Measurements from ENCODE around the gene CDC42EP4.
"Not testable (repeated sequence)": the region's sequence is repeated elsewhere in the genome, so short reads cannot be mapped to it uniquely, and the experiment has no call there.

CDC42EP4 gene

DNA sequence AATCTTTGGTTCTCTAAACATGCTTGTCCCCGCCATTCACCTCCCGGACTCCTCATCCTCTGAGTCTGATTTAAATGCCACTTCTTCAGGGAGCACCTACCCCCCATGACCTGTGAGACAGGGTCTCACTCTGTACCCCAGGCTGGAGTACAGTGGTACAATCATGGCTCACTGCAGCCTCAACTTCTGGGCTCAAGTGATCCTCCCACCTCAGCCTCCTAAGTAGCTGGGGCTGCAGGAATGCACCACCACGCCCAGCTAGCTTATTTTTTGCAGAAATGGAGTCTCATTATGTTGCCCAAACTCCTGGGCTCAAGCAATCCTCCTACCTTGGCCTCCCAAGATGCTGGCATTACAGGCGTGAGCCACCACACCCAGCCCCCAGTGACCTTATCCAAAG is 37.3 kb downstream of the CDC42EP4 start:
- no peak for DNase-seq

DNA sequence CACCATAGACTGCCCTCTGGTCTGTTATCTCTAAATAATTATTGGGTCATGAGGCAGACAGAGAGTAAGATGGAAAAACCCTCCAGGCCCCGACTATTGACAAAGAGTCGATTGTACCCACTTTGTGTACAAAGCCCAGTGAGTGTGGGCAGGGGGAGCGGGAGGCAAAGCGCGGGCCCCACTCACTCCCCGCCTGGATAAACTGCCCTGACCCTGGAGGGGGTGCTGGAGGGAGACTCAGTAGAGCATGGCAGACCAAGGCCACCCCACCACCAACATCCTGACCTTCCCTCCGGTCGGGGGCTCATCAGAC is 38.9 kb downstream of the CDC42EP4 start:
- DNase-seq = no peak

DNA sequence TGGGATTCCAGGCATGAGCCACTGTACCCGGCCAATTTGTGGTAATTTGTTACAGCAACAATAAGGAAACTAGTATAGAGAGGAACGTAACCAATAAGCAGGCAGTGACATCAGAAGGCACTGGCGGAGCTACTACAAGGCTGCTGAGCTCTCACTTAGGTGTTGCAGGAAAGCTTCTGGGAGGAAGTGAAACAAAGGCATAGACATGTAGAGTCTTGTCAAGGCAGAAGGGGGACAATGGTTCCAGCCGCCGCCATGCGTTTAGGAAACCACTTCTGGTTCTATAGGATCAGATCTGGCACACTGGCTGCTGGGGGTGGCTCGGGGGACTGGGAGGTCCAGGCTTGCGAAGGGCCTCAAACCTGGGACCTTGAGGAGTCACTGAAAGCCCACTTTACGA is 40.7 kb downstream of the CDC42EP4 start:
- DNase-seq = peak; percentile 33

DNA sequence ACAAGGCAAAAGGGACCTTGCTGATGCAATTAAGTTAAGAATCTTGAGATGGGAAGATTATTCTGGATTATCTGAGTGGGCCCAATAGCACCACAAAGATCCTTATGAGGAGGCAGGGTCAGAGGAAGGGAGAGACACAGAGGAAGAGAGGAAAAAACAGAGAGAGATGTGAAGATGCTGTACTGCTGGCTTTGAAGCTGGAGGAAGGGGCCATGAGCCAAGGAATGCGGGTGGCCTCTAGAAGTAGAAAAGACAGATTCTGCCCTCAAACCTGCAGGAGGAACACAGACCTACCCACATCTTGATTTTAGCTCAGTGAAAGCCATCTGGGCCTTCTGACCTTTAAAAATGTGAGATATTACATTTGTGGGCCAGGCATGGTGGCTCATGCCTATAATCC is 42.0 kb downstream of the CDC42EP4 start:
- no peak for DNase-seq

DNA sequence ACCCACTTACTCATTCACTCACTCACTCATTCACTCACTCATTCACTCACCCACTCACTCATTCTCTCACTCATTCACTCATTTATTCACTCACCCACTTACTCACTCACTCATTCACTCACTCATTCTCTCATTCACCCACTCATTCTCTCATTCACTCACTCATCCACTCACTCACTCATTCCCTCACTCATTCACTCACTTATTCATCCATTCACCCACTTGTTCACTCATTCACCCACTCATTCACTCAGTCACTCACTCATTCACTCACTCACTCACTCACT is 42.5 kb downstream of the CDC42EP4 start:
- DNase-seq = no peak

DNA sequence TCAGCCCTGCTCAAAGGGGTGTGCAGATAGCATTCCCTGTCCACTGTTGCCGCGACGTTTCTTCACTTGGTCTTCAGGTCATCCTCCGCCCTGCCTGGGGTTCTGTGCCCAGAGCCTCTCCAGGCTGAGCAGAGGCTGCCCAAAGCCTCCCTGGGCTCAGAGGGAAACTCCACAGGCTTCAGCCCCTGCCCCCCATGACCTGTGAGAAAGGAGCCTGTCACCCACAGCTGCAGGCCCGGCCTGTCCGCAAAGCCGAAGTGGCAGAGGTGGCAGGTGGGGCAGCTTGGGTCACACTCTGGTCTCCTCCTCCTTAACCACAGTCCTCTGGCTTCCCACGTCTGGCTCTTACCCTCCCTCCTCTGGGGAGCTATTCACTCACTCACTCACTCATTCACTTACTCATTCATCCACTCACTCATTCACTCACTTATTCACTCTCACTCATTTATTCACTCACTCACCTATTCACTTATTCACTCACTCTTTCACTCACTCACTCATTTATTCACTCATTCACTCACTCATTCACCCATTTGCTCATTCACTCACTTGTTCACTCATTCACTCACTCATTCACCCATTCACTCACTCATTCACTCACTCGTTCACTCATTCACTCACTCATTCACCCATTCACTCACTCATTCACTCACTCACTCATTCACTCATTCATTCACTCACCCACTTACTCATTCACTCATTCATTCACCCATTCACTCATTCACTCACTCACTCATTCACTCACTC is 43.0 kb downstream of the CDC42EP4 start:
- no peak for DNase-seq

DNA sequence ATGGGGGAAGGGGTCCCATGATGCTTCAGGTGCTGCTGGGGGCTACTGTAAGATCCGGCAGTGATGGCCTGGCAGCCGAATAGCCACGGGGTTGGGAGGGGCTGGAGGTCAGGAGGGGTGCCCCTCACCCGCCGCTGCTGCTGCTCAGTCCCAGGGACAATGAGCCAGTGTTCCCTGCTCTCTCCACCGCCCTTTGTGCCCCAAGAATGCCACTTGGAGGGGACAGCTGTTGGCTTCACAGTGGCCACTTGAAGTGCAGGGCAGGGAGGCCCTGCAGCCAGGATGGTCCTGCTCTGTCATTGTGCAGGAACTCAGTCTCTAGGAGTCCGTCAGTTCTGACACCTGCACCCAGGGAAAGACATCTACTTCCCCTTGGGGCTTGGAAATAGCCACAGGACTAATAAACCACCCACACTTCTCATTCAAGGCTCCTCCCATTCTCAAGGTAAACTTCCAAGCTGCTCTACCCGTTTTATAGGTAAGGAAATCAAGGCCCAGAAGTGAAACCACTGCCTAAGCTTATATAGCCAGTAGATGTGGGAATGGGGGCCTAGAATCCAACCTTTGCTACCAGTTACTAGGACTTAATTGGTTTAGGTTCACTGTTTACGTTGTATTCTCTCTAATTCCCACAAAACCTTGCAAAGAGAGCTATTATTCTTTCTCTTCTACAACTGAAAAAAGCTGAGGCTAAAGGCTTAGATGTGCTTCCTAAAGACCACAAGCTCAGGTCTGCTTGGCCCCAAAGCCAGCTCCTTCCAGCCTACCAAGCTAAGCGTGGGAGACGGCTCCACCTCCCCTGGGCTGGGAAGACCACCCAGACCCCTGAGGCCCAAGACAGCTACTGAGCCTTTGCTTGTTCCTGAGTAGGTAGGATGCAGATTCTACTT is 43.9 kb downstream of the CDC42EP4 start:
- DNase-seq = no peak

DNA sequence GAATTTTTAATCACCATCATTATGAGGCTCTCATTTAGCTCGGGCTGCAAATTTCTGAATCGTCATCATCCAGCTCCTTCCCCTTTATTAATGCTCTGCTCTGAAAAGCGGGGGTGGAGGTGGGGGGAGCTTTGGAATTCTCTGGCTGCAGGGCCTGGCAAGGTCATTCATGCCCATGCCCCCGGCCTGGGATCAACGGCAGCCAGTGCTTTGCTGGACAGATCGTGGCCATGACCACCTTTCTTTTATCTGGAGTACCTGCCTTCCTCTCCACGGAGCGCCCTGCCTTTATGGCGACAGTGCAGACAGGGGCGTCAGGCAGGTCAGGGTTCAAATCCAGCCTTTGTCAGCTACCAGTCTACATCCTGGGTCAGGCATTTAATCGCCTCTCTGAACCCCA is 45.0 kb downstream of the CDC42EP4 start:
- no peak for DNase-seq

DNA sequence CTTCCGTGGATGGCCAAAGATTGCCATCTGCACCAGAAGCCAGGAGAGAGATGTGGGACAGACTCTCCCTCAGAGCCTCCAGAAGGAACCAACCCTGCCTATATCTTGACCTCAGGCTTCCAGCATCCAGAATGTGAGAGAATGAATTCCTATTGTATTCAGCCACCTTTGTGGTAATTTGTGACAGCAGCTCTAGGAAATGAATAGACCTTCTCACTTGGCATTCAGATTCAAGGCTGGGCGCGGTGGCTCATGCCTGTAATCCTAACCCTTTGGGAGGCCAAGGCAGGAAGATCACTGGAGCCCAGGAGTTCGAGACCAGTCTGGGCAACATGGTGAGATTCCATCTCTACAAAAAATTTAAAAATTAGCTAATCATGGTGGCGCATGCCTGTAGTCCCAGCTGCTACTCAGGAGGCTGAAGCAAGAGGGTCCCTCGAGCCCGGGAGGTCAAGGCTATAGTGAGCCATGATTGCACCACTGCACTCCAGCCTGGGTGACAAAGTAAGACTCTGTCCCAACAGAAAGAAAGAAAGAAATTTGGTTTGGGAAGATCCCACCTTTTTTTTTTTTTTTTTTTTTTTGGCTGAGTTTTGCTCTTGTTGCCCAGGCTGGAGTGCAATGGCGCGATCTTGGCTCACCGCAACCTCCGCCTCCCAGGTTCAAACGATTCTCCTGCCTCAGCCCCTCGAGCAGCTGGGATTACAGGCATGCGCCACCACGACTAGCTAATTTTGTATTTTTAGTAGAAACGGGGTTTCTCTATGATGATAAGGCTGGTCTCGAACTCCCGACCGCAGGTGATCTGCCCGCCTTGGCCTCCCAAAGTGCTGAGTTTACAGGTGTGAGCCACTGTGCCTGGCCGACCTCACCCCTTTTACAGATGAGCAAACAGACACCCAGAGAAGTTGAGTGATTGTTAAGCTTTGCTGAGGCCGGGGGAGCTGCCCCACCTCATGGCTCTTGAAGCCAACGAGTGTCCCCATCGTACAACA is 45.9 kb downstream of the CDC42EP4 start:
- DNase-seq = no peak

DNA sequence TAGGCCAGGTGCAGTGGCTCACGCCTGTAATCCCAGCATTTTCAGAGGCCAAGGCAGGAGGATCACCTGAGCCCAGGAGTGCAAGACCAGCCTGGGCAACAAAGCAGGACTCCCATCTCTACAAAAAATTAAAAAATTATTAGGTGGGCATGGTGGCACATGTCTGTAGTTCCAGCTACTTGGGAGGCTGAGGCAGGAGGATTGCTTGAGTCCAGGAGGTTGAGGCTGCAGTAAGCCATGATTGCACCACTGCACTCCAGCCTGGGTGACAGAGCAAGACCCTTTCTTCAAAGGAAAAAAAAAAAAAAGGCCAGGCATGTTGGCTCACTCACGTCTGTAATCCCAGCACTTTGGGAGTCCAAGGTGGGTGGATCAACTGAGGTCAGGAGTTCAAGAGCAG is 47.4 kb downstream of the CDC42EP4 start:
- not testable (repeated sequence) for DNase-seq

DNA sequence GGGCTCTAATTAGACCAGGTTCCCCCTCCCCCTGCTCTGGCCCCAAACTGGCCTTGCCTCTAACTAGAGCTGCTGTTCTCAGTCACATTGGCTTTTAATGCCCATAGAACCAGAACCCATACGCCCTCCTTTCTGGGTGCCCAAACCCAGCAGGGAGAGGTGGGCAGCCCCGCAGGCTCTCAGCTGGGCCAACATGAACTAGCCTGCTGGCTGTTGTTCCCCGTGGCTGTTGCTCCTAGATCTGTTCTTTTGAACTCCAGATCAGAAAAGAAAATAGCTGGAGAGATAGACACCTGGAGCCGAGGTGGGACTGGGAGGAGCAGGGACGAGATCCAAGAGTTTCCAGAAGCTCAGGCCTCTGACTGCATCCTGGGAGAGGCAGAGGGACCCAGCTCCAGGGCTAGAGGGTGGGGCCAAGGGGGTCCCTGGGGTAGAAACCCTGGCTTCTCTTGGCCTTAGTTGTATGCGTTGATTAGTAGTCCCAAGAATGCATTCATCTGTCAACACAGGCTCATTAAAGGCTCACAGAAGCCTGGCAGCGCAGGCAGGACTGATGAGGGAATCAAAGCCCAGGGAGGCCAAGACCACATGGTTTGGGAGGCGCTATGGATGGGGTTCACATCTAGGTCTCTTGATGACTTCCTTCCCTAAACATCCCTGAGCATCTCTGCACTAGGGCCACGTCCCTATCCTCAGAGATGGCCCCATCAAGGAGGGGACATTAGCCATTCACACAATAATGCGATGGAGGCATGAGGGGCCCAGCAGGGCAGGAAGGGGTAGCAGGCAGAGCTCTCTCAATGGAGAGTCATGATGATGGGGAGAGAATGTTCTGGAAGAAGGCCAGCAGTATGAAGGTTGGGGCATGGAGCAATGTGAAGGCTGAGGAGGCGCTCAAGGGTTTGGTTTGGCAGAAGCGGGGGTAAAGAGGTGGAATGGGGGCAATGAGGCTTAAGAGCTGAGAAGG is 48.8 kb downstream of the CDC42EP4 start:
- DNase-seq = no peak

DNA sequence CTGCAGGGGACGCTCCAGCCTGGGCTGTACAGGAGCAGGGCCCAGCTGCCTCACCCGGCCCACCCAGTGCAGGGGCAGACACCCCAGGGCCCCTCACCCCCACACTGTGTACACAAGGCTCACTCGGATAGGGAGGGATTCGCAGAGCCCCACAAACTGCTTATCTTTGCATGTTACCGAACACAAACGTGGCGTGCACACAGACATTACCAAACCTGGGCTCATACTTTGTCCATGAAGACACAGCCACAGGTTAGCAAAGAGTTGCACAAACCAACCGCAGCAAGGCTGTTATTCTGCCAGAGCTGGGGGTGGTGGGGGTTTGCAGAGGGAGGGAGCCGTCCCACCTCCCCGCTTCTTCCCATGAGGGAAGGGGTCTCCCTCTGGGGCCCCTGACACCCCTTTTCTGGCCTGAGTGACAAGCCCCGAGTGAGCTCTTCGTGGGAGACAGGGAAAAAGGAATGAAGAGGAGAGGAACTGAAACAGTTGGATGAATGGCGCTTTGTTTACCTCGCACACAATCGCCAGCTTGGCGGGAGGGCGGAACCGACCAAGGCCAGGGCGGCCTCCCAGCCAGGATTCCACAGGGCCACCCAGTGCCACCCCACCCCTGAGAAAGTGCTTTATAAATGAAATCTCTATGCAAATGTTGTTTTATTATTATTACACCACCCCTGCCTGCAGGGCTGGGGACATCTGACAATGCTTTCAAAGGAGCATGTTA is 49.7 kb downstream of the CDC42EP4 start:
- no peak for DNase-seq

DNA sequence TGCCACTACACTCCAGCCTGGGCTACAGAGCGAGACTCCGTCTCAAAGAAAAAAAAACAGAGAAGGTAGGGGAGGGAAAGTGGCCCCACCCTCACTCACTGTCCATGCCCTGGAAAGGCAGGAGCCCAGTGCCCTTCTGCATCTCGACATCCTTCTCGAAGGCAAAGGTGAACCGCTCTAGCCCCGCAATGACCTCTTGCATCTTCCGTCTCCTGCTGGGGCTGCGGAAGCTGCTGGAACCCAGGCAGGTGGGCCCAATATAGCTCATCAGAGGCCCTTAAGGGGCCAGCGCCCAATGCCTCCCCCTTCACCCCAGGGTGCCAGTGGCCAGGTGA is 50.2 kb downstream of the CDC42EP4 start, which contains the start of gene CPSF4L:
Gene CPSF4L, minus strand, starts transcription at position 264 of the 335 bp plus-strand sequence. Its CDS starts 62 bp downstream, at position 202.
- no peak for DNase-seq

DNA sequence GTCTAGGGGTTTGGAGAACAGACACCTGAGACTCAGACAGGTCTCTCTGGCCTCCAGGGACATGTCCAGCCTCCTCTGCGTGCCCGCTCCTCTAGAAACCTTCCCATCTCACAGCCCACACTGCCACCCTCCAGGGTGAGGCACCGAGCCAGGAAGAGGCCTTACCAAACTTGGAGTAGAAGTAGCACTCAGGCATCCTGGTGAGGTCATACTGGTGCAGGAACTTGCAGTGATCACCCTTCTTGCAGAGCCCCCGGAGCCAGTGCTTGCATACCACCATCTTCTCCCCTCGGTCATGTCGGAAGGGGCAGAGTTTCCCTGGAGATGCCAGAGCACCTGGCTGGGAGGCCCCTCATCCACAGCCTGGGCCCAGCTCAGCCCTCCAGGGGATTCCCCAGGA is 54.3 kb downstream of the CDC42EP4 start:
- DNase-seq = no peak

DNA sequence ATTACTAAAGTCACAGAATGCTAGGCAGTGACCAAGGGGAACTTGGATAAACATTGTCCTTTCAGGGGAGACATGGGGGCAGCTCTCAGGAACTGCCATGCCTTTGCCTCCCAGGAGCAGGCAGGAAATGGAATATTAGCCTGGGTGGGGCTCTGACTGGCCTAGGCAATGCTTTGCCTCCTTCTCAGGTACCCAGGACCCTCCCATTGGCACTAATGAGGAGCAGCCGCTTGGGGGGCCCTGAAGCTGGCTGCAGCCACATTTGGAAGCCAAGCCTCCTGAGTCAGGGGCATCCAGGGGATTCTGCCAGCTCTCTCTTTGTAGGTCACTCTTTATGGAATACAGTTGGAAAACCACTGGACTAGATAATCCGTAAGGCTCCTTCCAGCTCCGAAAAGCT is 55.6 kb downstream of the CDC42EP4 start:
- DNase-seq = no peak

DNA sequence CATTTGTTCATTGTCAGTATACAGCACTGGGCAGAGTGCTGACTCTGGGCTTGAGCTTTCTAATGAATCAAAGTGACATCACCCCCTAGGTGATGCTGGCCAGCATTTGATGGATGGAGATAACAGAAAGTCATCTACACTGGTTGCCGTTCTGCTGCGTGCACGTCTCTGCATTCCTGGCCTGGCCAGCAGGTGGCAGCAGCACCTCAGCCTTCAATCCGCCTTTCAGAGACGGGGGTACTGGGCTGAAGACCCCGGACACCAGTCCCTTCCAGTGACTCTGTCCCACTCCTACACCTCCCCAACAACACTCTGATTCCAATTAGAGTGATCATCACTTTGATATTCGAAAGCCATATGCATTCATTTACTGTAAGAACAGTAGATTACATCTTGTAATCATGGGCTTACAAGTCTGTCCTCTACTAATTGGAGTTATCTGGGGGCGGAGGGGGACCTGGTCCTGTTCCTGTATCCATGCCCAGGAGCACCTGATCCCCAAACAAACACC is 56.1 kb downstream of the CDC42EP4 start:
- DNase-seq = peak; percentile 30

DNA sequence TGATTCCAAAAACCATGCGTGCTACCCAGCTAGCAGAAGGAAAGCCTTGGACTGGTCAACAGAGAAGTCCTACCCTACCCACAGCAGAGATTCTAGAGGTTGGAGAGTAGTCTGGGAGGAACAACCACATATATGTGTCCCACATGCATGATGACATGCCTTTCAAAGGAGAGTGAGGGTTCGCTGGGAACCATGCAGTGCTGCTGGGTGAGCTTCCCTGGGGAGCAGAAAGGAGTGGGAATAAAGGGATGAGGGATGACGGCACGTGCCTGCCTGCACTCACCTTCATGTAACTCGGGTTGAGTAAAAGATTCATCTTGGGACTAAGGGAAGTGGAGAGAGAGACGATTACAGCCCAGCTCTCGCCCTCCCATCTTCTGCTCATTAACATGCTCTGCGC is 59.9 kb downstream of the CDC42EP4 start:
- no peak for DNase-seq

DNA sequence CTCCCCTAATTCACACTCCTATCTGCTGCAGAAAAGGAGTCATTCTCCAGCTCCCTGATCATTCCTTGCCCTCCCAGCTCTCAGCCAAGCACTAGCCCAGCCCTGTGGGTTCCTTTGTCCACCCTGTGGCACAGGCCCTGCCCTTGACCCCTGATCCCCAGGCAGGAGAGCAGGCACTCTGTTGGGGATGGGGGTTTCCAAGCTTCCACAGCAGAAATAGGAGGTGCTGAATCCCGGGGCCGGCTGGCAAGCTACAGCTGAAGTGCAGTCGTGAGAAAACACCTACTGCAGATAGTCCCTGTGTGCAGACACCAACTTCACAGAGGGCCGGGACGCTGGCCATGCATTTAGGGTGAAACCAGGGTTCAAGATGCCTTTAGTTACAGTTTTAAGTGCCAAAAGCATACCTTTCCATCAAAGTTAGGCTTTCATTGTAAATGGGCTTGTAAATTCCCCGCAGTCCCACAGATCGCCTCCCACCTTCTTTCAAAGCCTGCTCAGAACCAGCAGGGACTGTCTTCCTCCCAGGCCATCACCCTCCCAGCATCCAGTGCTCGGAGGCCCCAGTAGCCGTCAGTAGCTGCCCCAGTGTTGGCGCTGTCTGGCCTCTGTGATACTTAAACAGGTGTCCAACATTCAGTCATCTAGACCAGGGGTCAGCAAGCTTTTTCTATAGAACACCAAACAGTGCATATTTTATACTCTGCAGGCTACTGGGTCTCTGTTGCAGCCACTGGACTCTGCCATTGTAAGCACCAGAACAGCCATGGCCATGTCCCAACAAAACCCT is 60.8 kb downstream of the CDC42EP4 start:
- no peak for DNase-seq

DNA sequence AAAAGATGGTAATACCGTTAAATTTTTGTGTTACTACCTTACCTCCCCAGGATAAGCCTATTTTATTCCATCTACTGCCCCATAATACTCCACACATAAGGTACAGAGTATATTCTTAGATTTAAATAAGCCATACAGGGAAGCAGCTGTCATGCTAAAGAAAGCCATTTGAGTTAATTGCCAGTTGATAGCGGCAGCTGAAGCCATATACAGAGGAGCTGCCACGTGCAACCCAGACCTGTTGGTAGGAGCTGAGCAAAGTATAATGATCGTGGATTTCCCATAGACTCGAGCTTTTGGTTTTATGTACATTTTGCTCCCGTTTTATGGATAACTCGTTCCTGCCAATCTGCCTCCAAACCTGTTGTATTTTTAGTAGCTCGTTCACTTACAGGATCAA is 62.1 kb downstream of the CDC42EP4 start:
- DNase-seq = no peak

DNA sequence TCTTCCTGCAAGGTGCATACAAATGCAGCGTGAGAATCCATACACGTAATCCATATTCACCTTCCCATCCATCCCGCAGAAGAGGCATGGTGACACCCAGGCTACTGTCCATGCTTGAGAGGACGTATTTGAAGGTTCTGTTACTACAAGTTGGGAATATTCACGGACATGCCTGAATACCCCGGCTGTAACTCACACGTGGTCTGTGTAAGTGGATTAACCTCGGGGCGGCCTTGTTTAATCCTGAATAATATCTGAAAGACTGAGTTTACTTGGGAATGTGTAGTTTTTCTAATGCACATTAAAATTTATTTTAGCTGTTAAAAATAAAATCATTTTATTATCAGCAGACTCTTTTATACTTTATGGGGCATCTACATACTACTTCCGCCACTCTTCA is 63.3 kb downstream of the CDC42EP4 start:
- no peak for DNase-seq

All from CD4-positive, alpha-beta T cell treated with Interleukin-15 for 1 hour (primary cell).